Fibroblast of pulmonary artery (primary cell): Measurements from ENCODE around the gene ZBTB49.

ENCODE experiments used
- DNase-seq: peaks from one replicate; pipeline ENCODE4 v3.0.0-alpha.2; 2010; ENCODE audit warnings: low read depth
- H3K4me3 ChIP-seq: replicated peaks from 2 replicates; pipeline ENCODE4 v1.5.1; 2011; ENCODE audit warnings: low read depth, mild to moderate bottlenecking, control low read depth, low read length, moderate library complexity
- TF ChIP-seq, protein P1 (sequence below): IDR thresholded peaks from 2 replicates; pipeline ENCODE4 v1.5.1; 2011; ENCODE audit warnings: mild to moderate bottlenecking, control low read depth, low read length, inconsistent platforms; ENCODE audit errors: missing control alignments

Gene ZBTB49

GRCh38 chr4:4268776-4269175 lies 21.3 kb upstream of the ZBTB49 start:
- no peak for DNase-seq
- TF ChIP-seq, protein P1, sequence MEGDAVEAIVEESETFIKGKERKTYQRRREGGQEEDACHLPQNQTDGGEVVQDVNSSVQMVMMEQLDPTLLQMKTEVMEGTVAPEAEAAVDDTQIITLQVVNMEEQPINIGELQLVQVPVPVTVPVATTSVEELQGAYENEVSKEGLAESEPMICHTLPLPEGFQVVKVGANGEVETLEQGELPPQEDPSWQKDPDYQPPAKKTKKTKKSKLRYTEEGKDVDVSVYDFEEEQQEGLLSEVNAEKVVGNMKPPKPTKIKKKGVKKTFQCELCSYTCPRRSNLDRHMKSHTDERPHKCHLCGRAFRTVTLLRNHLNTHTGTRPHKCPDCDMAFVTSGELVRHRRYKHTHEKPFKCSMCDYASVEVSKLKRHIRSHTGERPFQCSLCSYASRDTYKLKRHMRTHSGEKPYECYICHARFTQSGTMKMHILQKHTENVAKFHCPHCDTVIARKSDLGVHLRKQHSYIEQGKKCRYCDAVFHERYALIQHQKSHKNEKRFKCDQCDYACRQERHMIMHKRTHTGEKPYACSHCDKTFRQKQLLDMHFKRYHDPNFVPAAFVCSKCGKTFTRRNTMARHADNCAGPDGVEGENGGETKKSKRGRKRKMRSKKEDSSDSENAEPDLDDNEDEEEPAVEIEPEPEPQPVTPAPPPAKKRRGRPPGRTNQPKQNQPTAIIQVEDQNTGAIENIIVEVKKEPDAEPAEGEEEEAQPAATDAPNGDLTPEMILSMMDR, result no peak
- H3K4me3 ChIP-seq, result no peak overlapping the region

- no peak for DNase-seq
Measured at GRCh38 chr4:4269331-4269731, 20.7 kb upstream of the ZBTB49 start.

DNA sequence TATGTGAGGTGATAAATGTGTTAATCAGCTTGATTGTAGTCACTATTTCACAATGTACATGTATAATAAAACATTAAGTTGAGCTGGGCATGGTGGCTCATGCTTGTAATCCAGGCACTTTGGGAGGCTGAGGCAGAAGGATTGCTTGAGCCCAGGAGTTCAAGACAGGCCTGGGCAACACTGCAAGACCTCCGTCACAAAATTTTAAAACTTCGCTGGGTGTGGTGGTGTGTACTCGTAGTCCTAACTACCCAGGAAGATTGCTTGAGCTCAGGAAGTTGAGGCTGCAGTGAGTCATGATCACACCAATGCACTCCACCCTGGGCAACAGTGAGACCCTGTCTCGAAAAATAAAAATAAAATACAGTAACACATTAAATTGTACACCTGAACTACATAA lies 20.2 kb upstream of the ZBTB49 start:
- DNase-seq, result peak; percentile 84
- TF ChIP-seq, protein P1, result no peak
- no peak overlapping the region for H3K4me3 ChIP-seq

More at GRCh38 chr4:4269331-4269731, 20.7 kb upstream of the ZBTB49 start:
- TF ChIP-seq, protein P1, result no peak
- no peak overlapping the region for H3K4me3 ChIP-seq

- DNase-seq, result peak; percentile 28
Measured at GRCh38 chr4:4270529-4270928, 19.5 kb upstream of the ZBTB49 start.

GRCh38 chr4:4271912-4272311 lies 18.1 kb upstream of the ZBTB49 start:
- DNase-seq, result peak; percentile 43
- TF ChIP-seq, protein P1, result no peak
- H3K4me3 ChIP-seq, result no peak overlapping the region

More at GRCh38 chr4:4270529-4270928, 19.5 kb upstream of the ZBTB49 start:
- TF ChIP-seq, protein P1, result no peak
- H3K4me3 ChIP-seq, result no peak overlapping the region

DNA sequence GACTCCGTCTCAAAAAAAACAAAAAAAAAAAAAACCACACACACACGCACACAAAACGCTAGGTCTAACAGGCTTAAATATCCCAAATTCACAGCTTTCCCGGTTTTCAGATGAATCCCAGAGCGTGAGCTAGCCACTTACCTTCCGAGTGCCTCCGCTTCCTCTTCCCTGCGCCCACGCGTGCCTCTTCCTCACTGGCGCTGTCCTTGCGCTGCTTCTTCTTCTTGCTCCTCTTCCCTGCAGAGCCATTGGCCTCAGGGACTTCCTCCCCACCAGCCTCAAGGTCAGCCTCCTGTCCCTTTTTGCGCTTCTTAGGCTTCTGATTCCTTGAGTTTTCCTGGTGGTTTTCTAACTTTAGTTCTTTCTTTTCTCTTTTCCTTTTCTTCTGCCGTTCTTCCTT lies 15.8 kb upstream of the ZBTB49 start:
- H3K4me3 ChIP-seq, result no peak overlapping the region
- TF ChIP-seq, protein P1, result no peak
- DNase-seq, result no peak

- no peak for DNase-seq
- TF ChIP-seq, protein P1, result no peak
- no peak overlapping the region for H3K4me3 ChIP-seq
Measured at GRCh38 chr4:4277531-4277930, 12.5 kb upstream of the ZBTB49 start.
